Mucosa of descending colon (tissue), 3 donors: Measurements from ENCODE around the gene ZNF446. TPM values are rescaled to one million over a fixed set of nuclear protein-coding genes. Genes with fewer than 3 reads are reported as not detected.

Source experiments
- ATAC-seq: fragments of 200-7000 bp; cut with Tn5 transposase; one replicate; pipeline ENCODE4 v1.9.1; 2020; ENCODE audit warnings: mild to moderate bottlenecking, moderate library complexity
- DNase-seq, 3 donors: peaks; one replicate each; pipeline ENCODE4 v3.0.0-alpha.2; 2020
- H3K36me3 ChIP-seq: fragments of 200-600 bp; one replicate; pipeline ENCODE4 v1.8.0; 2021; ENCODE audit warnings: low read depth, mild to moderate bottlenecking
- H3K4me1 ChIP-seq: fragments of 200-600 bp; one replicate; pipeline ENCODE4 v1.8.0; 2021; ENCODE audit warnings: low read depth, mild to moderate bottlenecking
- H3K4me3 ChIP-seq: fragments of 200-600 bp; one replicate; pipeline ENCODE4 v1.8.0; 2021; ENCODE audit warnings: mild to moderate bottlenecking
- H3K9me3 ChIP-seq: fragments of 200-600 bp; one replicate; pipeline ENCODE4 v1.8.0; 2021; ENCODE audit warnings: mild to moderate bottlenecking
- CTCF ChIP-seq: fragments of 200-600 bp; IDR thresholded peaks from one replicate; pipeline ENCODE4 v1.8.0; 2022; ENCODE audit warnings: antibody characterized with exemption, mild to moderate bottlenecking
- intact Hi-C, 2 donors: fragments of 100-400 bp; cut with DNase I in 1 of 2; cut with micrococcal nuclease in 1 of 2; formaldehyde crosslinking; loops; one replicate each; pipeline versions ENCODE4 v1.11.0 to v1.11.1; 2022; cut with DNase I, micrococcal nuclease
- long read RNA-seq, 2 donors: library from polyadenylated mRNA; unstranded; transcript quantifications; one replicate each; pipeline ENCODE4 v2.0.0, GENCODE V29; 2019 to 2021
- total RNA-seq, 3 donors: library from RNA; stranded (reverse); fragmentation: NEBNext Ultra II Directional in 2 of 3; extraction: Animal tissue kit (Norgen Biotek cat#: 25700) in 2 of 3; gene quantifications; one replicate each; pipeline versions ENCODE4 v1.2.1 to v1.2.4, GENCODE V29; 2021 to 2023
- donor health status: DM: no; HTN: no; CAD: no; lungs with moderate emphysema.
- donor health status: DM: no; HTN: no; CAD: no.
- donor health status: DM: no; HTN: yes; CAD: no.

The ZNF446 gene
- total RNA-seq: 10 to 100 TPM in 2 of 3 donors, 1 to 10 TPM in 1; 9.4 to 12.6 (median 10.6) TPM
- long read RNA-seq, donor 1, transcript ZNF446-203 (7 exons, 2,238 nt): major isoform, 5 of 44 reads
- long read RNA-seq, donor 1, partial matches to known transcripts: 9 of 44 reads
- long read RNA-seq, donor 1, other reads (novel, unspliced or antisense): 30 of 44 reads
- long read RNA-seq, donor 2, partial matches to known transcripts: 2 of 12 reads
- long read RNA-seq, donor 2, other reads (novel, unspliced or antisense): 10 of 12 reads

- peak; percentile 94 for ATAC-seq
- peak; percentile 95 to 99 (median 97) for DNase-seq
- no peaks in the 10 kb centered on the region for H3K36me3 ChIP-seq
These were observed at the start of gene ZNF446 for GRCh38 chr19:58475714-58476497. TSS of gene ZNF446 (plus strand) at chr19:58476352. CDS start at chr19:58477219, 867 bp downstream.

GRCh38 chr19:58428617-58429016, 47.5 kb upstream of the ZNF446 start:
- no peaks in the 10 kb centered on the region for H3K36me3 ChIP-seq
- H3K4me1 ChIP-seq: no peaks in the 10 kb centered on the region
- ATAC-seq (no peak), DNase-seq (no peak)
- peaks cover 75% of the 10 kb centered on the region for H3K9me3 ChIP-seq
- intact Hi-C loops: no loop called here
- no peak for TF ChIP-seq CTCF
- no peak overlapping the region for H3K4me3 ChIP-seq

More at GRCh38 chr19:58475714-58476497, at the start of gene ZNF446:
- TF ChIP-seq CTCF: no peak
- H3K4me1 ChIP-seq: peaks cover 11% of the 10 kb centered on the region
- H3K9me3 ChIP-seq: no peaks in the 10 kb centered on the region
- intact Hi-C loops: no loop called here
- peak within 1 kb of the TSS; percentile 15 for H3K4me3 ChIP-seq

- TF ChIP-seq CTCF: no peak
- Histone ChIP-seq H3K4me1 (no peaks in the 10 kb centered on the region), H3K36me3 (peaks cover 9% of the 10 kb centered on the region), H3K4me3 (no peak overlapping the region), H3K9me3 (peaks cover 86% of the 10 kb centered on the region)
- intact Hi-C loops: no loop called here
- DNase-seq (no peak), ATAC-seq (no peak)
These were observed 46.4 kb upstream of the ZNF446 start for GRCh38 chr19:58429745-58430144.

GRCh38 chr19:58434217-58434616, 41.9 kb upstream of the ZNF446 start:
- intact Hi-C loops: no loop called here
- peaks cover 27% of the 10 kb centered on the region for H3K36me3 ChIP-seq
- DNase-seq (no peak), ATAC-seq (no peak)
- H3K4me1 ChIP-seq: peaks cover 2% of the 10 kb centered on the region
- TF ChIP-seq CTCF: no peak
- peaks cover 100% of the 10 kb centered on the region for H3K9me3 ChIP-seq
- H3K4me3 ChIP-seq: no peak overlapping the region

- Histone ChIP-seq H3K4me3 (peak within 1 kb of the TSS; percentile 41), H3K4me1 (peaks cover 10% of the 10 kb centered on the region), H3K9me3 (peaks cover 53% of the 10 kb centered on the region), H3K36me3 (peaks cover 16% of the 10 kb centered on the region)
- no peak for TF ChIP-seq CTCF
- DNase-seq: peak; percentile 92 to 98 (median 97)
- peak; percentile 99 for ATAC-seq
- intact Hi-C loops: no loop called here
These were observed 36.3 kb upstream of the ZNF446 start, which contains the start of gene ZNF132 for GRCh38 chr19:58439576-58440554. TSS of gene ZNF132 (minus strand) at chr19:58440153. CDS start at chr19:58439821, 332 bp downstream.
